Measurements from ENCODE around the gene NKX6-2. TPM values are rescaled to one million over a fixed set of nuclear protein-coding genes. Genes with fewer than 3 reads are reported as not detected.

The NKX6-2 gene
- total RNA-seq, 4 donors from 2014 or later, result not detected

DNA sequence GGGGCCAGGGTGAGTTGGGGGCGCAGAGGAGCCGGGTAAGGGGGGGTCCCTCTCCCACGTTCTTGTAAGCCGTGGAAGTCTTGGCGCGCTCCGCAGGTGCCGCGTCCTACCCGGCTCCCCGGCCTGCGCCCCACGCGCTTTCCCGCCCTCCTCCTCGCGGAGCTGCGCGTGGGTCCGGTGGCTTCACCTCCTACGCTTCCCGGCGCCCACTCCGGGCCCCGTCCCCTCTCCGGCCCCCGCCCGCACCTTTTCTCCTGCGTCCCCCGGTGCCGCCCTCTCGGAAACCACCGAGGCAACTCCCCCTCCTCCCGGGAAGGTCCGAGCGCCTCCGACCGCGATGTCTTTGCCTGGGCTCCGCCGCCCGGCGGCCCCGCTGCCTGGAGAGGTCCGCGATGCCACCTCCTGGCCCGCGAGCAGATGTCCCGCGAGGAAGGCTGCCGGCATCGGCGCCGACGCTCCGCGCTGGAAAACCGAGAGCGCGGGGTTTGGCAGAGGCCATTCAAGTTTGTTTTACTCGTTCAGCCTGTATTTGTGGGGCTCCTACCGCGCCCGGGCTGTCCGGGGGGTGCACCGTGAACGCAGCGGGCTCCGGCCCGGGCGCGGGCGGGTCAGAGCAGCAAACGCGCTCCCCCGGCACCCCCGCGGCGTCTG lies 2.4 kb upstream of the NKX6-2 start:
- peak; percentile 19 to 29 for DNase-seq
- H3K4me1 ChIP-seq, result peaks cover 9 to 39% of the 10 kb centered on the region in 2 donors
- TF ChIP-seq, protein P1, sequence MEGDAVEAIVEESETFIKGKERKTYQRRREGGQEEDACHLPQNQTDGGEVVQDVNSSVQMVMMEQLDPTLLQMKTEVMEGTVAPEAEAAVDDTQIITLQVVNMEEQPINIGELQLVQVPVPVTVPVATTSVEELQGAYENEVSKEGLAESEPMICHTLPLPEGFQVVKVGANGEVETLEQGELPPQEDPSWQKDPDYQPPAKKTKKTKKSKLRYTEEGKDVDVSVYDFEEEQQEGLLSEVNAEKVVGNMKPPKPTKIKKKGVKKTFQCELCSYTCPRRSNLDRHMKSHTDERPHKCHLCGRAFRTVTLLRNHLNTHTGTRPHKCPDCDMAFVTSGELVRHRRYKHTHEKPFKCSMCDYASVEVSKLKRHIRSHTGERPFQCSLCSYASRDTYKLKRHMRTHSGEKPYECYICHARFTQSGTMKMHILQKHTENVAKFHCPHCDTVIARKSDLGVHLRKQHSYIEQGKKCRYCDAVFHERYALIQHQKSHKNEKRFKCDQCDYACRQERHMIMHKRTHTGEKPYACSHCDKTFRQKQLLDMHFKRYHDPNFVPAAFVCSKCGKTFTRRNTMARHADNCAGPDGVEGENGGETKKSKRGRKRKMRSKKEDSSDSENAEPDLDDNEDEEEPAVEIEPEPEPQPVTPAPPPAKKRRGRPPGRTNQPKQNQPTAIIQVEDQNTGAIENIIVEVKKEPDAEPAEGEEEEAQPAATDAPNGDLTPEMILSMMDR (IDR thresholded peaks at IDR 0.05), result peak in 3 of 6 experiments; percentile 10 to 30 (median 27)
- no peak for TF ChIP-seq POLR2A (IDR thresholded peaks at IDR 0.05)
- H3K27me3 ChIP-seq, result peaks cover 18% of the 10 kb centered on the region
- no peak overlapping the region for H3K27ac ChIP-seq
- 2 to 5% methylated on average over 26 to 54 of the region's 79 CpGs for WGBS, 2 donors
- H3K36me3 ChIP-seq, result no peaks in the 10 kb centered on the region
- H3K4me3 ChIP-seq (replicated peaks in 1 of 3), result no peak overlapping the region
- H3K9me3 ChIP-seq, result no peaks in the 10 kb centered on the region
- intact Hi-C loops (cut with DNase I), result loop anchor here (5.0 kb wide), 1 partner anchor 136 kb away; no protein-coding TSS in a partner anchor

DNA sequence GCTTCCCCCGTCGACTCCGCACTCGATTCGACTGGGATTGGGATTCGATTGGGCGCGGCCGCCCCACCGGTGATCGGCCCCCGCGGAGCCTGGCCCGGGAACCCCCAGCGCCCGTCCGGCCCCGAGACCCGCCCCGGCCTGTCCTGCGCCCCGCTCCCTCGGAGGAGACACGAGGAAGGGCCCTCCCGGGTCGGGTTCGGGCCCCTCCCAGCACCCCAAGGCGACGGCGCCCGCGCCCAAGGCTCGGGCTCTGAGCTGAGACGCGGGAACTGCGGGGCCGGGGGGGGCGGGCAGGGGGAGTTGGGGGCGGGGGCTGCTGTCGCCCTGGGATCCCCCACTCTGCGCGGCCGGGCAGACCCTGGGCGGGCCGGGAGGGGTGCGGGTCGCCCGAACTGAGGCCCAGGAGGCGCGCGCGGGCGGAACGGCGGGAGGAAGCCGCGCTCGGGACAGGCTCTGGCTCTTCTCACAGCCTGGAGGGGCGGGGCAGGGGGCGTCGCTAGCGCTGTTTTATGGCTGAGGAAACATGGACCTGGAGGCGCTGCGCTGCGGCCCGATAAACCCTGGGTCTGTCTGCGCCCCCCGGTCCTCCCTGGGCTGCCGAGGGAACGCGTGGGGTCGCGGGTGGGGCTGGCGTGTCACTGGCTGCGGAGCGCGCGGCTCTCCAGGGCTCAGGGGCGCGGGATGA lies 1.7 kb upstream of the NKX6-2 start:
- WGBS, 2 donors, result 0% methylated on average over 1 of the region's 80 CpGs; no CpG with 5 or more reads in 1 of the 2 donors
- Histone ChIP-seq H3K36me3 (no peaks in the 10 kb centered on the region), H3K4me3 (replicated peaks in 1 of 3) (no peak overlapping the region), H3K4me1 (peaks cover 9 to 39% of the 10 kb centered on the region in 2 donors), H3K9me3 (no peaks in the 10 kb centered on the region), H3K27me3 (peaks cover 18% of the 10 kb centered on the region), H3K27ac (no peak overlapping the region)
- DNase-seq, result no peak
- intact Hi-C loops (cut with DNase I), result loop anchor here (5.0 kb wide), 1 partner anchor 135 kb away; no protein-coding TSS in a partner anchor
- TF ChIP-seq, protein P1 (IDR thresholded peaks at IDR 0.05), result no peak
- TF ChIP-seq POLR2A (IDR thresholded peaks at IDR 0.05), result no peak

DNA sequence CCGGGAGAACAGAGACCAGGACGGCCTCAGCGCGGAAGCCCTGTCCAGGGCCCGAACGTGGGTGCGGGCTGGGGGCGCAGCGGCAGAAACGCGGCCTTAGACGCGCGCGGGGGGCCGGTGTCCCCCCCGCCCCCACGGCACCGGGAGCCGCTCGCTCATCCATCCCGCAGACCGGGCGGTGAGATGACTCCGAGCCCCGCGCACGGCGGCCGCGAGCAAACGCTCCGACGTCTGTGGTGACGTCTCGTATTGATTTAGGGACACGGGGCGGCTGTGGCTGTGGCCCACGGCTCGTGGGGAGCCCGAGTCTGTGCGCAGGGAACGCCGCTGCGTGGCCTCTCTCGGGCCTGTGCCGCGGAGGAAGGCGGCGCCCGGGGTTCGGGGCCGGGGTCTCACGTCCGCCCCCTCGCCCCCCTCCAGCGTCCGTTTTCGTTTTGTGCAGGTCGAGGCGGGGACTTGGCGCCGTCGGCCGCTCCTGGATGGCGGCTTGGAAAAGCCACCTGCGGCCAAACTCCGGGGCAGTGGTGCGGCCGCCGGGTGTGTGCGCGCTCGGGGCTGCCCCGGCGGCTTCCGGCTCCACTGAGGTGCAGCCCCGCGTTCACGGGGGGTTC lies 1.0 kb upstream of the NKX6-2 start:
- intact Hi-C loops (cut with DNase I), result loop anchor here (5.0 kb wide), 1 partner anchor 135 kb away; no protein-coding TSS in a partner anchor
- no peaks in the 10 kb centered on the region for H3K9me3 ChIP-seq
- 10% methylated on average over 4 of the region's 80 CpGs; no CpG with 5 or more reads in 1 of the 2 donors for WGBS, 2 donors
- H3K4me3 ChIP-seq (replicated peaks in 1 of 3), result no peak overlapping the region
- no peaks in the 10 kb centered on the region for H3K36me3 ChIP-seq
- no peak overlapping the region for H3K27ac ChIP-seq
- H3K27me3 ChIP-seq, result peaks cover 18% of the 10 kb centered on the region
- TF ChIP-seq, protein P1 (IDR thresholded peaks at IDR 0.05), result no peak
- TF ChIP-seq POLR2A (IDR thresholded peaks at IDR 0.05), result no peak
- DNase-seq, result no peak
- peaks cover 9 to 39% of the 10 kb centered on the region in 2 donors for H3K4me1 ChIP-seq

DNA sequence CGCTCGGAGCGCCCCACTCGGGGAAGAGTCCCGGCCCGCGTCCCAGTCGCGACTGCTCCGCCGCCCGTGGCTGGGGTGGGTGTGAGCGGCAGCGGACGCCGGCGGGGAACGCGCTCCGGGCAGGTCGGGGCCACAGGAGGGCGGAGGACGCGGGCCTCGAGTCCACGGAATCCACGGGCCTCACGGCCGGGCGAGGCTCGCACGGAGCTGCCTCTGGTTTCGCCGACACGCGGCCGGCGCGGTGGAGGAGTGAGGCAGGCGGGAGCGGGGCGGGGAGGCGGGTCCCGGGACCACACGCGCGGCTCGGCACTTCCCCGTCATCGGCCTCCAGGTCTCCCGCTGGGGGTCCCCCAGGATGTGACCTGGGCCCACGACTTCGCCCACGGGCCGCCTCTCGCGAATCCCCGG lies 533 bp upstream of the NKX6-2 start:
- intact Hi-C loops (cut with DNase I), result loop anchor here (5.0 kb wide), 1 partner anchor 134 kb away; no protein-coding TSS in a partner anchor
- H3K4me3 ChIP-seq (replicated peaks in 1 of 3), result no peak overlapping the region
- 3 to 5% methylated on average over 6 to 31 of the region's 58 CpGs for WGBS, 2 donors
- H3K27me3 ChIP-seq, result peaks cover 18% of the 10 kb centered on the region
- peaks cover 9 to 39% of the 10 kb centered on the region in 2 donors for H3K4me1 ChIP-seq
- H3K27ac ChIP-seq, result no peak overlapping the region
- no peaks in the 10 kb centered on the region for H3K36me3 ChIP-seq
- TF ChIP-seq, protein P1 (IDR thresholded peaks at IDR 0.05), result no peak
- no peak for TF ChIP-seq POLR2A (IDR thresholded peaks at IDR 0.05)
- DNase-seq, result no peak
- no peaks in the 10 kb centered on the region for H3K9me3 ChIP-seq

Data from thyroid gland (tissue), 4 donors.